A549 (cell line): Measurements from ENCODE around the gene ADAM8. TPM values are rescaled to one million over a fixed set of nuclear protein-coding genes. Genes with fewer than 3 reads are reported as not detected.

Experiments used
- ATAC-seq, 2 experiments: fragments of 200-7000 bp in 1 of 2; fragments of >200 bp in 1 of 2; cut with Nextera tagmentation in 1 of 2; cut with Tn5 transposase in 1 of 2; 3 replicates each; pipeline versions ENCODE4 v1.8.0 to v1.9.1; 2018 to 2020; ENCODE audit warnings: mild to moderate bottlenecking in 1 of 2, moderate library complexity in 1 of 2
- CTCF ChIA-PET: fragments of 300-600 bp; sonication (Branson Sonifier 250); formaldehyde crosslinking; extraction: SDS; loops from one replicate; lab custom pipeline; 2021; ENCODE audit warnings: antibody characterized with exemption, inconsistent platforms; lab: Yijun Ruan, JAX
- POLR2A ChIA-PET: fragments of 350-600 bp; formaldehyde crosslinking; extraction: SDS; loops from one replicate; lab custom pipeline; 2021; ENCODE audit warnings: antibody characterized with exemption, inconsistent platforms; lab: Yijun Ruan, JAX
- DNase-seq, 2 experiments: peaks; one replicate each; pipeline versions ENCODE4 v3.0.0 to v3.0.0-alpha.2; 2011 to 2016; ENCODE audit warnings: low read depth in 1 of 2, low spot score in 1 of 2
- FAIRE-seq: peaks from 2 replicates; lab custom pipeline; 2011; peaks lifted over from hg19 to GRCh38; lab: Jason Lieb, UNC
- H3K27ac ChIP-seq, 2 experiments: fragments of >200 bp; sonication (Bioruptor Twin); formaldehyde crosslinking; 3 replicates each; pipeline ENCODE4 v1.5.1; 2016 to 2017
- H3K4me1 ChIP-seq: fragments of >200 bp; sonication (Bioruptor Twin); formaldehyde crosslinking; 3 replicates; pipeline ENCODE4 v1.6.1; 2016
- H3K4me2 ChIP-seq: fragments of >200 bp; sonication (Bioruptor Twin); formaldehyde crosslinking; 3 replicates; pipeline ENCODE4 v1.6.1; 2016
- H3K4me3 ChIP-seq: fragments of >200 bp; sonication (Bioruptor Twin); formaldehyde crosslinking; 3 replicates; pipeline ENCODE4 v1.5.1; 2016
- H3K9me3 ChIP-seq: fragments of >200 bp; sonication (Bioruptor Twin); formaldehyde crosslinking; 3 replicates; pipeline ENCODE4 v1.6.1; 2016
- BHLHE40 ChIP-seq: IDR thresholded peaks from 2 replicates; pipeline ENCODE4 v1.6.1; 2012; ENCODE audit warnings: low read depth, low read length, inconsistent platforms
- CBX8 ChIP-seq: fragments of 200-600 bp; sonication (generic); IDR thresholded peaks from 2 replicates; pipeline ENCODE4 v1.6.1; 2016
- CHD4 ChIP-seq: fragments of 200-600 bp; sonication (generic); IDR thresholded peaks from 2 replicates; pipeline ENCODE4 v1.6.1; 2016; ENCODE audit warnings: antibody characterized with exemption, mild to moderate bottlenecking, borderline replicate concordance
- FOSL2 ChIP-seq, 2 experiments: fragments of 450-650 bp in 1 of 2; fragments of >200 bp in 1 of 2; sonication (Bioruptor Twin) in 1 of 2; formaldehyde crosslinking; IDR thresholded peaks; 2 replicates each; pipeline versions ENCODE4 v1.5.0 to v1.6.1; 2016 to 2020; ENCODE audit warnings: mild to moderate bottlenecking in 1 of 2, moderate library complexity in 1 of 2
- HEYL ChIP-seq: fragments of 250-450 bp; sonication (Bioruptor Pico); IDR thresholded peaks from 2 replicates; pipeline ENCODE4 v1.8.0; 2021; ENCODE audit warnings: mild to moderate bottlenecking, moderate library complexity
- KDM5A ChIP-seq: fragments of 200-600 bp; sonication (generic); IDR thresholded peaks from 2 replicates; pipeline ENCODE4 v1.6.1; 2016; ENCODE audit warnings: antibody characterized with exemption, mild to moderate bottlenecking
- RFX5 ChIP-seq: fragments of 450-650 bp; IDR thresholded peaks from 2 replicates; pipeline ENCODE4 v1.7.1; 2014; ENCODE audit warnings: antibody characterized with exemption, mild to moderate bottlenecking, moderate library complexity
- SREBF2 ChIP-seq: fragments of 450-650 bp; IDR thresholded peaks from 2 replicates; pipeline ENCODE4 v1.6.1; 2014; ENCODE audit warnings: mild to moderate bottlenecking, moderate library complexity
- TFCP2L1 ChIP-seq: fragments of 250-450 bp; sonication (Bioruptor Pico); IDR thresholded peaks from 2 replicates; pipeline ENCODE4 v1.5.0; 2021; ENCODE audit warnings: mild to moderate bottlenecking
- ZSCAN20 ChIP-seq: fragments of 250-450 bp; sonication (Bioruptor Pico); IDR thresholded peaks from 2 replicates; pipeline ENCODE4 v1.8.0; 2022; ENCODE audit warnings: mild to moderate bottlenecking, moderate library complexity
- WGBS: methylation state at CpG from one replicate; pipeline ENCODE4 v1.1.6; 2017; ENCODE audit errors: missing lambda C conversion rate; 5-methylcytosine and 5-hydroxymethylcytosine counted together
- polyA plus RNA-seq, 4 experiments: library from polyadenylated mRNA; depleted of rRNA in 3 of 4; stranded (reverse); fragments of >200 nt; fragmentation: RNase III in 1 of 4; extraction: RNeasy Plus Mini Kit Qiagen cat#74134 plus additional on column Dnase treatment in 1 of 4; gene quantifications; 2 replicates in 3 of 4; 3 replicates in 1 of 4; pipeline ENCODE4 v1.2.3, GENCODE V29; 2011 to 2017
- TF ChIP-seq, protein P1 (sequence below): fragments of 200-600 bp; sonication (generic); IDR thresholded peaks from 2 replicates; pipeline ENCODE4 v1.6.1; 2016; ENCODE audit warnings: antibody characterized with exemption, mild to moderate bottlenecking, moderate library complexity
- TF ChIP-seq, protein P2 (sequence below): IDR thresholded peaks from 2 replicates; pipeline ENCODE4 v1.6.1; 2012
- TF ChIP-seq, protein P3 (sequence below): fragments of 150-350 bp; IDR thresholded peaks from 2 replicates; pipeline ENCODE4 v1.6.1; 2014; ENCODE audit warnings: low read depth, mild to moderate bottlenecking, low read length
- TF ChIP-seq, protein P4 (sequence below): fragments of >200 bp; sonication (Bioruptor Twin); formaldehyde crosslinking; IDR thresholded peaks from 3 replicates; pipeline ENCODE4 v1.6.1; 2016

ADAM8 gene
- polyA plus RNA-seq, 2 of the 4 experiments (the other 2 are of a cell fraction): 1.4 to 4.1 TPM

DNA sequence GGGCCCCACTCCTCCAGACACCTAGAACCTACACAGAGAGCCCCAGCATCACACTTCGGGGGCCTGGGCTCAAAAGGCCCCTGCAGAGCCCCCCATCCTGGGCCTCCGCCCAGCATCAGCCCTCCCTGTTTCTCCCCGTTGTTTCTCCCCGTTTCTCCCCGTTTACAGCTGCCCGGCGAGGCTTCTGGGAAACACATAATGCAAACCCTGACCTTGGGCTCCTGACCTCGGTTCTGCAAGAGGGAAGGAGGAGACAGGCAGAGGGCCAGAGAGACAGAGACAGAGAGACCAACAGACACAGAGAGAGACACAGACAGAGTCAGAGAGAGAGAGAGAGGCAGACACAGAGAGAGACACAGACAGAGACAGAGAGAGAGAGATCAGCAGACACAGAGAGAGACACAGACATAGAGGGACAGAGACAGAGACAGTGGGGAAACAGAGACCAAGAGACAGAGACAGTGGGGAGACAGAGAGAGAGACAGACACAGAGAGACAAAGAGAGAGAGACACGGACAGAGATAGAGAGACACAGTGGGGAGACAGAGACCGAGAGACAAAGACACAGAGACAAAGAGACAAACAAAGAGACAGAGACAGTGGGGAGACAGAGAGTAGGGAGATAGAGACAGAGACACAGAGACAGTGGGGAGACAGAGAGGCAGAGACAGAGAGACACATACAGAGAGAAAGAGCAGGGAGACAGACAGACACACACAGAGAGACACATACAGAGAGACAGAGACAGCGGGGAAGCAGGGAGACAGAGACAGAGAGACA is 26.5 kb downstream of the ADAM8 start:
- no peak for TF ChIP-seq HEYL
- TF ChIP-seq RFX5: no peak
- TF ChIP-seq, protein P1, sequence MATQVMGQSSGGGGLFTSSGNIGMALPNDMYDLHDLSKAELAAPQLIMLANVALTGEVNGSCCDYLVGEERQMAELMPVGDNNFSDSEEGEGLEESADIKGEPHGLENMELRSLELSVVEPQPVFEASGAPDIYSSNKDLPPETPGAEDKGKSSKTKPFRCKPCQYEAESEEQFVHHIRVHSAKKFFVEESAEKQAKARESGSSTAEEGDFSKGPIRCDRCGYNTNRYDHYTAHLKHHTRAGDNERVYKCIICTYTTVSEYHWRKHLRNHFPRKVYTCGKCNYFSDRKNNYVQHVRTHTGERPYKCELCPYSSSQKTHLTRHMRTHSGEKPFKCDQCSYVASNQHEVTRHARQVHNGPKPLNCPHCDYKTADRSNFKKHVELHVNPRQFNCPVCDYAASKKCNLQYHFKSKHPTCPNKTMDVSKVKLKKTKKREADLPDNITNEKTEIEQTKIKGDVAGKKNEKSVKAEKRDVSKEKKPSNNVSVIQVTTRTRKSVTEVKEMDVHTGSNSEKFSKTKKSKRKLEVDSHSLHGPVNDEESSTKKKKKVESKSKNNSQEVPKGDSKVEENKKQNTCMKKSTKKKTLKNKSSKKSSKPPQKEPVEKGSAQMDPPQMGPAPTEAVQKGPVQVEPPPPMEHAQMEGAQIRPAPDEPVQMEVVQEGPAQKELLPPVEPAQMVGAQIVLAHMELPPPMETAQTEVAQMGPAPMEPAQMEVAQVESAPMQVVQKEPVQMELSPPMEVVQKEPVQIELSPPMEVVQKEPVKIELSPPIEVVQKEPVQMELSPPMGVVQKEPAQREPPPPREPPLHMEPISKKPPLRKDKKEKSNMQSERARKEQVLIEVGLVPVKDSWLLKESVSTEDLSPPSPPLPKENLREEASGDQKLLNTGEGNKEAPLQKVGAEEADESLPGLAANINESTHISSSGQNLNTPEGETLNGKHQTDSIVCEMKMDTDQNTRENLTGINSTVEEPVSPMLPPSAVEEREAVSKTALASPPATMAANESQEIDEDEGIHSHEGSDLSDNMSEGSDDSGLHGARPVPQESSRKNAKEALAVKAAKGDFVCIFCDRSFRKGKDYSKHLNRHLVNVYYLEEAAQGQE: no peak
- no peak overlapping the region for H3K4me2 ChIP-seq
- no peaks in the 10 kb centered on the region for H3K9me3 ChIP-seq
- FAIRE-seq: no peak
- H3K4me3 ChIP-seq: no peak overlapping the region
- H3K4me1 ChIP-seq: peaks cover 8% of the 10 kb centered on the region
- 38% methylated on average over 11 of the region's 11 CpGs for WGBS
- H3K27ac ChIP-seq: no peak overlapping the region
- CTCF ChIA-PET: no interaction called here
- POLR2A ChIA-PET: interaction anchor here (0.6 kb wide), 1 partner anchor 98 kb away, joined by 3 read pairs; no protein-coding TSS in a partner anchor
- ATAC-seq: peak in 1 of 2 experiments; percentile 17; a peak in 1 of 6 replicates
- no peak for DNase-seq

DNA sequence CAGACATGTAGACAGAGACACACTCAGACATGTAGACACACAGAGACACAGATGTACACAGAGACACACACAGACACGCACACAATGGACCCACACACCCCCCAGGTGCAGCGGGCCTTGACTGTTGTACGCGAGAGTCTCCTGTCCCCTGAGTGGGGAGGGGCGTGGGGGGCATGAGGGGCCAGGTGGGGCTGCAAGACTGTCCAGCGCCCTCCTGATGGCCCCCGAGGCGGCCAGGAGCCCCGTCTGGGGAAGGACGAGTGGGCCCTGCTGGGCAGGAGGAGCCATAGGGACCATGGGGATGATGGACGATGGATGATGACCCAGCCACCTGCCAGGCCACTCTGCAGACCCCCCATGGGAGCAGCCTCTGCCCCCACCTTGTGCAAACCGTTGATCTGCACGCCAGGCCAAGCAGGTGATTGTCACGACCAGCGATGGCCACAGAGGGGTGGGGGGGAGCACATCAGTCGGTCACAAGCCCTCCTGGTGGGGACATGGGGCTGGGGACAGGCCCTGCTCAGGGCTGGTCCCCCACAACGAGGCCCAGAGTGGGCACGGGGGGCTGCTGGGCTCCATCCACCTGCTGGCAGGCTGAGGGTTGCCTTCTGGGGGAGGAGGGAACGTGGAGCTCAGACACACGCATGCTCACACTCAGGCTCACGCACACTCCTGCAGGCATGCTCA is 27.4 kb downstream of the ADAM8 start:
- no peak for TF ChIP-seq FOSL2 (IDR thresholded peaks at IDR 0.05)
- no peak for TF ChIP-seq FOSL2 (CRISPR knock-in tag; IDR thresholded peaks at IDR 0.05)
- TF ChIP-seq CHD4: no peak
- TF ChIP-seq, protein P2, sequence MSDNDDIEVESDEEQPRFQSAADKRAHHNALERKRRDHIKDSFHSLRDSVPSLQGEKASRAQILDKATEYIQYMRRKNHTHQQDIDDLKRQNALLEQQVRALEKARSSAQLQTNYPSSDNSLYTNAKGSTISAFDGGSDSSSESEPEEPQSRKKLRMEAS: no peak
- TF ChIP-seq, protein P3, sequence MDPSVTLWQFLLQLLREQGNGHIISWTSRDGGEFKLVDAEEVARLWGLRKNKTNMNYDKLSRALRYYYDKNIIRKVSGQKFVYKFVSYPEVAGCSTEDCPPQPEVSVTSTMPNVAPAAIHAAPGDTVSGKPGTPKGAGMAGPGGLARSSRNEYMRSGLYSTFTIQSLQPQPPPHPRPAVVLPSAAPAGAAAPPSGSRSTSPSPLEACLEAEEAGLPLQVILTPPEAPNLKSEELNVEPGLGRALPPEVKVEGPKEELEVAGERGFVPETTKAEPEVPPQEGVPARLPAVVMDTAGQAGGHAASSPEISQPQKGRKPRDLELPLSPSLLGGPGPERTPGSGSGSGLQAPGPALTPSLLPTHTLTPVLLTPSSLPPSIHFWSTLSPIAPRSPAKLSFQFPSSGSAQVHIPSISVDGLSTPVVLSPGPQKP: no peak
- TF ChIP-seq, protein P1: no peak
- no peak for TF ChIP-seq SREBF2
- TF ChIP-seq KDM5A: no peak
- TF ChIP-seq BHLHE40: no peak
- no peak for TF ChIP-seq ZSCAN20
- TF ChIP-seq CBX8: no peak
- no peak for TF ChIP-seq TFCP2L1 (CRISPR knock-in tag)
- TF ChIP-seq, protein P4, sequence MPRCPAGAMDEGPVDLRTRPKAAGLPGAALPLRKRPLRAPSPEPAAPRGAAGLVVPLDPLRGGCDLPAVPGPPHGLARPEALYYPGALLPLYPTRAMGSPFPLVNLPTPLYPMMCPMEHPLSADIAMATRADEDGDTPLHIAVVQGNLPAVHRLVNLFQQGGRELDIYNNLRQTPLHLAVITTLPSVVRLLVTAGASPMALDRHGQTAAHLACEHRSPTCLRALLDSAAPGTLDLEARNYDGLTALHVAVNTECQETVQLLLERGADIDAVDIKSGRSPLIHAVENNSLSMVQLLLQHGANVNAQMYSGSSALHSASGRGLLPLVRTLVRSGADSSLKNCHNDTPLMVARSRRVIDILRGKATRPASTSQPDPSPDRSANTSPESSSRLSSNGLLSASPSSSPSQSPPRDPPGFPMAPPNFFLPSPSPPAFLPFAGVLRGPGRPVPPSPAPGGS: no peak
- ChIA-PET CTCF (no interaction called here), POLR2A (interaction anchor here (0.6 kb wide), 1 partner anchor 99 kb away, joined by 3 read pairs; no protein-coding TSS in a partner anchor)
- no peak for DNase-seq
- ATAC-seq: peak; percentile 12 to 20; a peak in 1 of 6 replicates
- H3K4me2 ChIP-seq: no peak overlapping the region
- H3K27ac ChIP-seq: no peak overlapping the region
- peaks cover 8% of the 10 kb centered on the region for H3K4me1 ChIP-seq
- no peaks in the 10 kb centered on the region for H3K9me3 ChIP-seq
- H3K4me3 ChIP-seq: no peak overlapping the region
- 64% methylated on average over 6 of the region's 21 CpGs for WGBS
- FAIRE-seq: no peak
